Measurements from ENCODE around the gene CTNNA3. TPM values are rescaled to one million over a fixed set of nuclear protein-coding genes. Genes with fewer than 3 reads are reported as not detected.

The CTNNA3 gene
- total RNA-seq, 2 donors from 2014 or later = under 0.01 to 0.33 TPM

- intact Hi-C loops (cut with DNase I) = no loop called here
- Histone ChIP-seq H3K27ac (no peak overlapping the region), H3K27me3 (no peaks in the 10 kb centered on the region), H3K36me3 (replicated peaks in 1 of 2; ENCODE audit: insufficient read depth in 1 of 2, low read depth in 2 of 2) (no peaks in the 10 kb centered on the region), H3K9me3 (no peaks in the 10 kb centered on the region), H3K4me1 (no peaks in the 10 kb centered on the region), H3K4me3 (no peak overlapping the region)
- no peak for TF ChIP-seq POLR2A (IDR thresholded peaks at IDR 0.05)
- no peak for ATAC-seq
- WGBS, 2 donors = 63 to 80% methylated on average over 1 of the region's 1 CpG
- no peak for DNase-seq
Observed at GRCh38 chr10:66942407-66942806, 753.6 kb downstream of the CTNNA3 start.

GRCh38 chr10:66941491-66941890 lies 754.5 kb downstream of the CTNNA3 start:
- TF ChIP-seq POLR2A (IDR thresholded peaks at IDR 0.05) = no peak
- no peak for TF ChIP-seq CTCF (IDR thresholded peaks at IDR 0.05)
- H3K9me3 ChIP-seq = no peaks in the 10 kb centered on the region
- WGBS, 2 donors = 28 to 40% methylated on average over 5 of the region's 5 CpGs
- H3K36me3 ChIP-seq (replicated peaks in 1 of 2; ENCODE audit: insufficient read depth in 1 of 2, low read depth in 2 of 2) = no peaks in the 10 kb centered on the region
- no peaks in the 10 kb centered on the region for H3K27me3 ChIP-seq
- peak in 1 of 4 donors; percentile 7 for DNase-seq
- no peak overlapping the region for H3K27ac ChIP-seq
- intact Hi-C loops (cut with DNase I) = no loop called here
- H3K4me1 ChIP-seq = no peaks in the 10 kb centered on the region
- no peak for ATAC-seq
- H3K4me3 ChIP-seq = no peak overlapping the region

GRCh38 chr10:66940965-66941364 lies 755.0 kb downstream of the CTNNA3 start:
- no peak for DNase-seq
- H3K4me3 ChIP-seq = no peak overlapping the region
- no peaks in the 10 kb centered on the region for H3K9me3 ChIP-seq
- intact Hi-C loops (cut with DNase I) = no loop called here
- 38 to 39% methylated on average over 3 of the region's 3 CpGs for WGBS, 2 donors
- no peaks in the 10 kb centered on the region for H3K4me1 ChIP-seq
- ATAC-seq = no peak
- no peak overlapping the region for H3K27ac ChIP-seq
- TF ChIP-seq POLR2A (IDR thresholded peaks at IDR 0.05) (no peak), CTCF (IDR thresholded peaks at IDR 0.05) (no peak)
- no peaks in the 10 kb centered on the region for H3K36me3 ChIP-seq (replicated peaks in 1 of 2; ENCODE audit: insufficient read depth in 1 of 2, low read depth in 2 of 2)
- H3K27me3 ChIP-seq = no peaks in the 10 kb centered on the region

- ATAC-seq = no peak
Observed at GRCh38 chr10:66934711-66935110, 761.3 kb downstream of the CTNNA3 start.

GRCh38 chr10:66931949-66932343 lies 764.0 kb downstream of the CTNNA3 start:
- no peaks in the 10 kb centered on the region for H3K4me1 ChIP-seq
- no peak overlapping the region for H3K4me3 ChIP-seq
- peak in 1 of 4 donors; percentile 5 for DNase-seq
- no peak for ATAC-seq
- no peak overlapping the region for H3K27ac ChIP-seq
- H3K9me3 ChIP-seq = no peaks in the 10 kb centered on the region
- peaks cover 0 to 4% of the 10 kb centered on the region in 2 donors for H3K27me3 ChIP-seq
- H3K36me3 ChIP-seq (replicated peaks in 1 of 2; ENCODE audit: insufficient read depth in 1 of 2, low read depth in 2 of 2) = no peaks in the 10 kb centered on the region
- intact Hi-C loops (cut with DNase I) = no loop called here
- 32 to 35% methylated on average over 3 of the region's 3 CpGs for WGBS, 2 donors
- TF ChIP-seq POLR2A (IDR thresholded peaks at IDR 0.05) (no peak), CTCF (IDR thresholded peaks at IDR 0.05) (no peak)

More at GRCh38 chr10:66934711-66935110, 761.3 kb downstream of the CTNNA3 start:
- TF ChIP-seq CTCF (IDR thresholded peaks at IDR 0.05) = no peak
- no peak for TF ChIP-seq POLR2A (IDR thresholded peaks at IDR 0.05)
- H3K36me3 ChIP-seq (replicated peaks in 1 of 2; ENCODE audit: insufficient read depth in 1 of 2, low read depth in 2 of 2) = no peaks in the 10 kb centered on the region
- peaks cover 0 to 4% of the 10 kb centered on the region in 2 donors for H3K27me3 ChIP-seq
- no peak overlapping the region for H3K27ac ChIP-seq
- H3K9me3 ChIP-seq = no peaks in the 10 kb centered on the region
- H3K4me1 ChIP-seq = no peaks in the 10 kb centered on the region
- intact Hi-C loops (cut with DNase I) = no loop called here
- H3K4me3 ChIP-seq = no peak overlapping the region
- no peak for DNase-seq
